ENCODE results near the gene NAT9. TPM values are rescaled to one million over a fixed set of nuclear protein-coding genes. Genes with fewer than 3 reads are reported as not detected.

The NAT9 gene
- total and polyA plus RNA-seq, 2 donors (not counting 3 experiments of a cell fraction or from before 2014, with no cell fraction given) = 39.3 to 44.8 TPM

GRCh38 chr17:74752415-74752814 is 23.7 kb downstream of the NAT9 start:
- Histone ChIP-seq H2AFZ (ENCODE audit: low read depth, low read length) (no peak overlapping the region), H3K79me2 (ENCODE audit: control insufficient read depth, insufficient read depth, low read length) (no peaks in the 10 kb centered on the region), H3K27ac (ENCODE audit: insufficient read depth, low read depth, low read length) (no peak overlapping the region), H4K20me1 (replicated peaks; ENCODE audit: control insufficient read depth, extremely low read depth, insufficient read depth, low read length) (no peaks in the 10 kb centered on the region), H3K4me3 (replicated peaks in 1 of 3; ENCODE audit: insufficient read depth in 1 of 3, low read depth in 1 of 3, low read length in 3 of 3) (no peak overlapping the region), H3K9me1 (replicated peaks; ENCODE audit: control insufficient read depth, extremely low read depth, insufficient read depth, low read length) (no peaks in the 10 kb centered on the region), H3K9ac (replicated peaks; ENCODE audit: extremely low read depth, insufficient read depth, low read length) (no peak overlapping the region), H3K36me3 (ENCODE audit: control insufficient read depth in 2 of 2, extremely low read depth in 1 of 2, insufficient read depth in 2 of 2, low read length in 2 of 2) (no peaks in the 10 kb centered on the region), H3K9me3 (replicated peaks; ENCODE audit: control insufficient read depth, insufficient read depth, low read length) (no peaks in the 10 kb centered on the region), H3K4me1 (ENCODE audit: control insufficient read depth, extremely low read depth, insufficient read depth, low read length) (peaks cover 5% of the 10 kb centered on the region), H3K27me3 (ENCODE audit: control insufficient read depth in 2 of 2, insufficient read depth in 2 of 2, low read length in 2 of 2) (no peaks in the 10 kb centered on the region), H3K4me2 (ENCODE audit: insufficient read depth, low read length) (no peak overlapping the region)
- ChIA-PET CTCF (interaction anchor here (0.9 to 2.2 kb wide), 3 partner anchors 18 to 95 kb away, joined by 3 to 9 read pairs (median 3); no protein-coding TSS in a partner anchor), POLR2A (no interaction called here)
- dilution Hi-C loops (cut with MboI; ENCODE audit: extremely low pct_ligation_motif_present, low sequenced_read_pairs) (no loop called here), intact Hi-C loops (cut with micrococcal nuclease) (no loop called here)
- TF ChIP-seq EZH2 (IDR thresholded peaks at IDR 0.05; ENCODE audit: borderline replicate concordance, low read depth, low read length, severe bottlenecking) (no peak), MYC (IDR thresholded peaks at IDR 0.05; ENCODE audit: low read depth, low read length) (no peak), JUN (IDR thresholded peaks at IDR 0.05; ENCODE audit: borderline replicate concordance, insufficient read depth, insufficient read length, low read depth) (no peak), POLR2A (IDR thresholded peaks at IDR 0.05; ENCODE audit: low read depth, low read length) (no peak)
- FAIRE-seq (no peak), DNase-seq (ENCODE audit: low read depth, low spot score) (no peak)
- BruUV-seq (replicated peaks) = no TSS peak

- CTCF ChIA-PET = interaction anchor here (0.9 to 2.3 kb wide), 6 partner anchors 17 to 112 kb away, joined by 3 to 17 read pairs (median 7); no protein-coding TSS in a partner anchor
- no peaks in the 10 kb centered on the region for H3K36me3 ChIP-seq (ENCODE audit: control insufficient read depth in 2 of 2, extremely low read depth in 1 of 2, insufficient read depth in 2 of 2, low read length in 2 of 2)
- POLR2A ChIA-PET = interaction anchor here (1.7 kb wide), 1 partner anchor 26 kb away, joined by 5 read pairs; a partner anchor contains a TSS
- TF ChIP-seq FOS (IDR thresholded peaks at IDR 0.05; ENCODE audit: borderline replicate concordance, insufficient read depth, low read length) = no peak
- no peak for TF ChIP-seq MYC (IDR thresholded peaks at IDR 0.05; ENCODE audit: low read depth, low read length)
- no peak for TF ChIP-seq POLR2AphosphoS5 (IDR thresholded peaks at IDR 0.05; ENCODE audit: insufficient read depth, low read depth, low read length)
- TF ChIP-seq CTCF (IDR thresholded peaks at IDR 0.05; ENCODE audit: extremely low read depth in 1 of 2, insufficient read depth in 1 of 2, low read depth in 1 of 2, low read length in 2 of 2) = no peak
- TF ChIP-seq MAX (IDR thresholded peaks at IDR 0.05; ENCODE audit: insufficient read depth, insufficient read length) = no peak
- TF ChIP-seq POLR2A (IDR thresholded peaks at IDR 0.05; ENCODE audit: low read depth, low read length) = no peak
- TF ChIP-seq JUN (IDR thresholded peaks at IDR 0.05; ENCODE audit: borderline replicate concordance, insufficient read depth, insufficient read length, low read depth) = no peak
- H3K4me3 ChIP-seq (replicated peaks in 1 of 3; ENCODE audit: insufficient read depth in 1 of 3, low read depth in 1 of 3, low read length in 3 of 3) = no peak overlapping the region
- H3K4me1 ChIP-seq (ENCODE audit: control insufficient read depth, extremely low read depth, insufficient read depth, low read length) = peaks cover 4% of the 10 kb centered on the region
- no peaks in the 10 kb centered on the region for H3K27me3 ChIP-seq (ENCODE audit: control insufficient read depth in 2 of 2, insufficient read depth in 2 of 2, low read length in 2 of 2)
- dilution Hi-C loops (cut with MboI; ENCODE audit: extremely low pct_ligation_motif_present, low sequenced_read_pairs) (no loop called here), intact Hi-C loops (cut with micrococcal nuclease) (no loop called here)
- no peaks in the 10 kb centered on the region for H4K20me1 ChIP-seq (replicated peaks; ENCODE audit: control insufficient read depth, extremely low read depth, insufficient read depth, low read length)
- no peaks in the 10 kb centered on the region for H3K9me3 ChIP-seq (replicated peaks; ENCODE audit: control insufficient read depth, insufficient read depth, low read length)
- BruUV-seq (replicated peaks) = no TSS peak
- H3K9ac ChIP-seq (replicated peaks; ENCODE audit: extremely low read depth, insufficient read depth, low read length) = no peak overlapping the region
- no peak overlapping the region for H3K27ac ChIP-seq (ENCODE audit: insufficient read depth, low read depth, low read length)
- FAIRE-seq (no peak), DNase-seq (ENCODE audit: low read depth, low spot score) (no peak)
- no peak overlapping the region for H3K4me2 ChIP-seq (ENCODE audit: insufficient read depth, low read length)
- H2AFZ ChIP-seq (ENCODE audit: low read depth, low read length) = no peak overlapping the region
- no peaks in the 10 kb centered on the region for H3K79me2 ChIP-seq (ENCODE audit: control insufficient read depth, insufficient read depth, low read length)
- no peaks in the 10 kb centered on the region for H3K9me1 ChIP-seq (replicated peaks; ENCODE audit: control insufficient read depth, extremely low read depth, insufficient read depth, low read length)
Measured at GRCh38 chr17:74750327-74751069, 25.6 kb downstream of the NAT9 start.

Data from endothelial cell of umbilical vein (primary cell).